OCI-LY7 (cell line): ENCODE measurements around the gene SGSM1. TPM values are rescaled to one million over a fixed set of nuclear protein-coding genes. Genes with fewer than 3 reads are reported as not detected.
A peak's percentile ranks its signal among the peaks of the same experiment; 100 is the strongest.

ENCODE experiments used
- BruUV-seq: library from RNA; stranded (reverse); fragments of 400-500 nt; replicated peaks from 2 replicates; lab custom pipeline; 2021; lab: Mats Ljungman, UMichigan
- CTCF ChIA-PET: fragments of 300-600 bp; sonication (Branson Sonifier 250); formaldehyde crosslinking; loops from one replicate; lab custom pipeline; 2022; ENCODE audit warnings: antibody characterized with exemption; ENCODE audit not compliant: unreplicated experiment; lab: Charles Lee
- POLR2A ChIA-PET: fragments of 300-600 bp; sonication (Branson Sonifier 250); formaldehyde crosslinking; loops from one replicate; lab custom pipeline; 2022; ENCODE audit warnings: antibody characterized with exemption; lab: Charles Lee
- DNase-seq: peaks from one replicate; pipeline ENCODE4 v3.0.0-alpha.2; 2015; ENCODE audit warnings: low spot score
- H2AFZ ChIP-seq: fragments of 200-600 bp; sonication (generic), shearing (Covaris generic); 2 replicates; pipeline ENCODE4 v1.6.1; 2014; ENCODE audit warnings: mild to moderate bottlenecking, antibody characterized with exemption, low read length, moderate library complexity
- H3K27ac ChIP-seq: fragments of 200-600 bp; sonication (generic); 2 replicates; pipeline ENCODE4 v1.5.1; 2014; ENCODE audit warnings: mixed run types, low read depth, mild to moderate bottlenecking, moderate library complexity, low read length, inconsistent platforms; ENCODE audit not compliant: poor library complexity, severe bottlenecking
- H3K36me3 ChIP-seq: fragments of 200-600 bp; sonication (generic); 2 replicates; pipeline ENCODE4 v1.6.1; 2014; ENCODE audit warnings: mild to moderate bottlenecking, antibody characterized with exemption, low read length, moderate library complexity, mixed read lengths; ENCODE audit not compliant: insufficient read depth
- H3K4me1 ChIP-seq: fragments of 200-600 bp; sonication (generic); 2 replicates; pipeline ENCODE4 v1.5.1; 2014; ENCODE audit warnings: mild to moderate bottlenecking, low read length; ENCODE audit not compliant: insufficient read depth, poor library complexity, severe bottlenecking
- H3K4me2 ChIP-seq: fragments of 200-600 bp; sonication (generic); 2 replicates; pipeline ENCODE4 v1.6.1; 2014; ENCODE audit warnings: mild to moderate bottlenecking, low read length
- H3K4me3 ChIP-seq: fragments of 200-600 bp; sonication (generic); 2 replicates; pipeline ENCODE4 v1.5.1; 2014; ENCODE audit warnings: mild to moderate bottlenecking, low read depth, low read length; ENCODE audit not compliant: poor library complexity, severe bottlenecking
- H3K79me2 ChIP-seq: fragments of 200-600 bp; sonication (generic); 2 replicates; pipeline ENCODE4 v1.6.1; 2016; ENCODE audit warnings: low read depth, mild to moderate bottlenecking, low read length, moderate library complexity, mixed read lengths; ENCODE audit not compliant: insufficient read depth
- H3K9me2 ChIP-seq: fragments of 200-600 bp; sonication (generic); 2 replicates; pipeline ENCODE4 v1.6.1; 2016; ENCODE audit warnings: mild to moderate bottlenecking, low read length, mixed read lengths; ENCODE audit not compliant: insufficient read depth
- H3K9me3 ChIP-seq: fragments of 200-600 bp; sonication (generic); 2 replicates; pipeline ENCODE4 v1.6.1; 2014; ENCODE audit warnings: mild to moderate bottlenecking, mixed run types, low read length, mixed read lengths
- H4K20me1 ChIP-seq: fragments of 200-600 bp; sonication (generic); 2 replicates; pipeline ENCODE4 v1.6.1; 2014; ENCODE audit warnings: mild to moderate bottlenecking, antibody characterized with exemption, low read length, moderate library complexity, mixed read lengths; ENCODE audit not compliant: insufficient read depth
- CTCF ChIP-seq: fragments of 200-600 bp; sonication (generic); conservative IDR thresholded peaks from 2 replicates; pipeline ENCODE4 v1.5.1; 2014; ENCODE audit warnings: mild to moderate bottlenecking, antibody characterized with exemption, low read length, moderate library complexity, mixed read lengths
- EZH2phosphoT487 ChIP-seq: fragments of 200-600 bp; sonication (generic); IDR thresholded peaks from 2 replicates; pipeline ENCODE4 v1.6.1; 2018; ENCODE audit warnings: low read depth, borderline replicate concordance, mild to moderate bottlenecking, mixed run types, antibody characterized with exemption, low read length, moderate library complexity, mixed read lengths
- intact Hi-C: fragments of 100-400 bp; cut with micrococcal nuclease; formaldehyde crosslinking; loops from one replicate; pipeline ENCODE4 v1.10.0; 2022; ENCODE audit not compliant: unreplicated experiment
- total RNA-seq, 2 experiments: library from RNA; depleted of rRNA in 1 of 2; stranded (reverse); fragments of >200 nt in 1 of 2; shearing (Covaris generic) in 1 of 2; gene quantifications; 2 replicates each; pipeline ENCODE4 v1.2.3, GENCODE V29; 2014 to 2022

Gene SGSM1
- total RNA-seq, 2 experiments from 2014 or later = not detected

DNA sequence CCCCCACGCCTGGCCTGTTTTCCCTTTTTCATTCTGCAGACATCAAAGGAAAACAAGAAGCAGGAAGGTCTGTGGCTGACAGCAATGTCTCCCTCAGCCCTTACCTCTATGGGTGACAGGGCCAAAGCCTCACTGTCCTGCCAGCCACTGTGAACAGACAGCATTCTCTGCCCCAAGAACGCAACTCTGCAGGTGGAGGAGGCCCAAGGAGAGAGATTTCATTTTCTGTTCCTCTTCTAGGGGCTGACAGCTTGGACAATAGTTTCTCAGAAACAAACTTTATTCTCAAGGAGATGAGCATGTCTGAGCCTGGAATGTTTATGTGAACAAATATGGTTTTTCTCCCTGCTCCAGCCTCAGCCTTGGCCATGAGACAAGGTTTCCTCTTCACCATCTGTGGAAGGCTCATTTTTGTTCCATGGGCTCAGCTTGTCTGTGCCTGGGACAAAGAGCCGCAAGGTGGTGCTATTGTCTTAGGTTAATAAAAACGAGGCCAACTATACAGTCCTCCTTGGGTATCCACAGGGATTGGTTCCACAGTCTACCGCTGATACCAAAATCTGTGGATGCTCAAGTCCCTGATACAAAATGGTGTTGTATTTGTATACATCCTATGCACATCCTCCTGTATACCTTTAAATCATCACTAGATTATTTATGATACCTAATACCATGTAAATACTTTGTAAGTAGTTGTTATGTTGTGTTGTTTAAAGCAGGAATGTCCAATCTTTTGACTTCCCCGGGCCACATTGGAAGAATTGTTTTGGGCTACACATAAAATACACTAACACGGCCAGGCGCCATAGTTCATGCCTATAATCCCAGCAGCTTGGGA lies 37.3 kb upstream of the SGSM1 start:
- Histone ChIP-seq H4K20me1 (no peaks in the 10 kb centered on the region), H3K27ac (no peak overlapping the region), H2AFZ (no peak overlapping the region), H3K9me3 (no peaks in the 10 kb centered on the region), H3K4me3 (no peak overlapping the region), H3K79me2 (no peaks in the 10 kb centered on the region), H3K9me2 (no peaks in the 10 kb centered on the region), H3K36me3 (no peaks in the 10 kb centered on the region), H3K4me1 (no peaks in the 10 kb centered on the region), H3K4me2 (no peak overlapping the region)
- POLR2A ChIA-PET = interaction anchor here (1.0 kb wide), 1 partner anchor 82 kb away, joined by 3 read pairs; no protein-coding TSS in a partner anchor
- DNase-seq = peak; percentile 50
- TF ChIP-seq EZH2phosphoT487 = no peak
- TF ChIP-seq CTCF = peak; percentile 81
- intact Hi-C loops = loop anchor here (2.0 to 10.0 kb wide), 2 partner anchors 82 to 276 kb away; no protein-coding TSS in a partner anchor
- BruUV-seq = no TSS peak
- CTCF ChIA-PET = no interaction called here

GRCh38 chr22:24772493-24773220 lies 33.4 kb upstream of the SGSM1 start:
- Histone ChIP-seq H3K36me3 (no peaks in the 10 kb centered on the region), H3K4me3 (no peak overlapping the region), H3K27ac (no peak overlapping the region), H2AFZ (no peak overlapping the region), H3K4me2 (no peak overlapping the region), H4K20me1 (no peaks in the 10 kb centered on the region), H3K9me3 (no peaks in the 10 kb centered on the region), H3K9me2 (no peaks in the 10 kb centered on the region), H3K4me1 (no peaks in the 10 kb centered on the region), H3K79me2 (no peaks in the 10 kb centered on the region)
- no TSS peak for BruUV-seq
- CTCF ChIA-PET = interaction anchor here (0.6 kb wide), 1 partner anchor 45 kb away, joined by 3 read pairs; no protein-coding TSS in a partner anchor
- no peak for TF ChIP-seq EZH2phosphoT487
- TF ChIP-seq CTCF = peak; percentile 70
- no peak for DNase-seq
- intact Hi-C loops = no loop called here
- POLR2A ChIA-PET = interaction anchor here (1.0 kb wide), 1 partner anchor 77 kb away, joined by 3 read pairs; no protein-coding TSS in a partner anchor
